ENCODE measurements around the gene GPATCH4.
A peak's percentile ranks its signal among the peaks of the same experiment; 100 is the strongest.

GPATCH4 gene

GRCh38 chr1:156642265-156643048 is 41.2 kb upstream of the GPATCH4 start:
- Histone ChIP-seq H3K27ac (no peak overlapping the region), H3K9me3 (ENCODE audit: severe bottlenecking) (no peaks in the 10 kb centered on the region), H3K4me3 (ENCODE audit: low read depth, low read length) (peak overlapping the region; percentile 49), H3K27me3 (ENCODE audit: insufficient read depth, low read depth, severe bottlenecking) (peaks cover 5% of the 10 kb centered on the region), H3K36me3 (no peaks in the 10 kb centered on the region)
- 0 out of 2 replicates have a peak, but pooled peaks have one; percentile 0 for TF ChIP-seq CTCF (IDR thresholded peaks at IDR 0.05; ENCODE audit: low read depth, low read length)
- no peak for DNase-seq

- Histone ChIP-seq H3K36me3 (no peaks in the 10 kb centered on the region), H3K4me3 (ENCODE audit: low read depth, low read length) (peak within 1 kb of the TSS; percentile 49), H3K9me3 (ENCODE audit: severe bottlenecking) (no peaks in the 10 kb centered on the region), H3K27me3 (ENCODE audit: insufficient read depth, low read depth, severe bottlenecking) (peaks cover 5% of the 10 kb centered on the region), H3K27ac (no peak within 1 kb of the TSS)
- peak; percentile 87 for DNase-seq
- TF ChIP-seq CTCF (IDR thresholded peaks at IDR 0.05; ENCODE audit: low read depth, low read length): peak; percentile 10; the same call in 1 of the 2 replicates
Observed at GRCh38 chr1:156641761-156642264, 40.5 kb upstream of the GPATCH4 start, which contains the start of gene BCAN. TSS of gene BCAN (plus strand) at chr1:156642117. CDS start at chr1:156646055, 3,938 bp downstream.

- no peak overlapping the region for H3K27ac ChIP-seq
- DNase-seq: no peak
- no peaks in the 10 kb centered on the region for H3K9me3 ChIP-seq (ENCODE audit: severe bottlenecking)
- no peaks in the 10 kb centered on the region for H3K36me3 ChIP-seq
- TF ChIP-seq CTCF (IDR thresholded peaks at IDR 0.05; ENCODE audit: low read depth, low read length): no peak
- H3K27me3 ChIP-seq (ENCODE audit: insufficient read depth, low read depth, severe bottlenecking): peaks cover 5% of the 10 kb centered on the region
- H3K4me3 ChIP-seq (ENCODE audit: low read depth, low read length): peak overlapping the region; percentile 49
Observed at GRCh38 chr1:156640842-156641706, 39.8 kb upstream of the GPATCH4 start.

GRCh38 chr1:156639601-156640101 is 38.4 kb upstream of the GPATCH4 start:
- no peak for TF ChIP-seq CTCF (IDR thresholded peaks at IDR 0.05; ENCODE audit: low read depth, low read length)
- Histone ChIP-seq H3K4me3 (ENCODE audit: low read depth, low read length) (no peak overlapping the region), H3K27ac (no peak overlapping the region), H3K9me3 (ENCODE audit: severe bottlenecking) (no peaks in the 10 kb centered on the region), H3K27me3 (ENCODE audit: insufficient read depth, low read depth, severe bottlenecking) (peaks cover 5% of the 10 kb centered on the region), H3K36me3 (no peaks in the 10 kb centered on the region)
- no peak for DNase-seq

- H3K4me3 ChIP-seq (ENCODE audit: low read depth, low read length): no peak overlapping the region
- H3K27ac ChIP-seq: no peak overlapping the region
- peaks cover 5% of the 10 kb centered on the region for H3K27me3 ChIP-seq (ENCODE audit: insufficient read depth, low read depth, severe bottlenecking)
- H3K9me3 ChIP-seq (ENCODE audit: severe bottlenecking): no peaks in the 10 kb centered on the region
- no peak for TF ChIP-seq CTCF (IDR thresholded peaks at IDR 0.05; ENCODE audit: low read depth, low read length)
- H3K36me3 ChIP-seq: no peaks in the 10 kb centered on the region
- DNase-seq: no peak
Observed at GRCh38 chr1:156638189-156638985, 37.1 kb upstream of the GPATCH4 start.

Measured in WERI-Rb-1 (cell line).